ENCODE data around the gene MYOZ1.

DNA sequence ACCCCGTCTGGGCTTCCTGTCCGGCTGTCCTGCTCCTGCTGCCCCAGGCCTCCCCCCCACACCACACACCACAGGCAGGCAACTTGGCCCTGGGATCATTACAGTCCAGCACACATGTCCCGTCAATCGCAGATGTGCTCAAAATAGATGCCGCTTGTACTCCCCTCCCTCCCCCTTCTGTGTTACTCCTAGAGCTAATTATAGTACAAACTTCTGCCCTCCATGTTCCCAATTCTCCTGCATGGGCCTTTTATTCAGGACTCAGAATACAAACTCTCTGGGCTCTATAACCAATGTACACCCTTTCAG lies 14.7 kb upstream of the MYOZ1 start, which contains the start of gene SYNPO2L:
- no peak for TF ChIP-seq CTCF (IDR thresholded peaks at IDR 0.05; ENCODE audit: low read depth, low read length)
- TF ChIP-seq EZH2phosphoT487 (IDR thresholded peaks at IDR 0.05; ENCODE audit: low read depth), result no peak
